OCI-LY1 (cell line): ENCODE measurements around the gene PTPRA.

Experiments used
- EZH2 ChIP-seq: fragments of 200-600 bp; sonication (generic), shearing (Covaris generic); IDR thresholded peaks from 2 replicates; pipeline ENCODE4 v1.8.0; 2017; ENCODE audit warnings: borderline replicate concordance, mixed run types, mild to moderate bottlenecking, antibody characterized with exemption, low read length, moderate library complexity, mixed read lengths
- TF ChIP-seq, protein P1 (sequence below): fragments of 200-600 bp; sonication (generic), shearing (Covaris generic); IDR thresholded peaks from 2 replicates; pipeline ENCODE4 v1.5.1; 2017; ENCODE audit warnings: mild to moderate bottlenecking, antibody characterized with exemption, low read length, moderate library complexity, mixed read lengths

GRCh38 chr20:3011752-3012151, 138.5 kb downstream of the PTPRA start:
- TF ChIP-seq, protein P1, sequence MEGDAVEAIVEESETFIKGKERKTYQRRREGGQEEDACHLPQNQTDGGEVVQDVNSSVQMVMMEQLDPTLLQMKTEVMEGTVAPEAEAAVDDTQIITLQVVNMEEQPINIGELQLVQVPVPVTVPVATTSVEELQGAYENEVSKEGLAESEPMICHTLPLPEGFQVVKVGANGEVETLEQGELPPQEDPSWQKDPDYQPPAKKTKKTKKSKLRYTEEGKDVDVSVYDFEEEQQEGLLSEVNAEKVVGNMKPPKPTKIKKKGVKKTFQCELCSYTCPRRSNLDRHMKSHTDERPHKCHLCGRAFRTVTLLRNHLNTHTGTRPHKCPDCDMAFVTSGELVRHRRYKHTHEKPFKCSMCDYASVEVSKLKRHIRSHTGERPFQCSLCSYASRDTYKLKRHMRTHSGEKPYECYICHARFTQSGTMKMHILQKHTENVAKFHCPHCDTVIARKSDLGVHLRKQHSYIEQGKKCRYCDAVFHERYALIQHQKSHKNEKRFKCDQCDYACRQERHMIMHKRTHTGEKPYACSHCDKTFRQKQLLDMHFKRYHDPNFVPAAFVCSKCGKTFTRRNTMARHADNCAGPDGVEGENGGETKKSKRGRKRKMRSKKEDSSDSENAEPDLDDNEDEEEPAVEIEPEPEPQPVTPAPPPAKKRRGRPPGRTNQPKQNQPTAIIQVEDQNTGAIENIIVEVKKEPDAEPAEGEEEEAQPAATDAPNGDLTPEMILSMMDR, result no peak
- no peak for TF ChIP-seq EZH2
